GM18909 (cell line): ENCODE measurements around the gene SH3PXD2A.

Experiments
- ATAC-seq: cut with Tn5 transposase; IDR thresholded peaks from one replicate; pipeline ENCODE4 v1.9.1; 2021; ENCODE audit warnings: mild to moderate bottlenecking; ENCODE audit not compliant: unreplicated experiment, poor library complexity

The SH3PXD2A gene

GRCh38 chr10:103758294-103758681 lies 97.1 kb downstream of the SH3PXD2A start:
- no peak for ATAC-seq

- no peak for ATAC-seq
These were observed 97.7 kb downstream of the SH3PXD2A start for GRCh38 chr10:103757531-103758293.

- ATAC-seq: no peak
These were observed 99.0 kb downstream of the SH3PXD2A start for GRCh38 chr10:103756277-103756869.

- no peak for ATAC-seq
These were observed 102.6 kb downstream of the SH3PXD2A start for GRCh38 chr10:103752680-103753248.

- ATAC-seq: no peak
These were observed 103.6 kb downstream of the SH3PXD2A start for GRCh38 chr10:103751667-103752290.

- no peak for ATAC-seq
These were observed 104.5 kb downstream of the SH3PXD2A start for GRCh38 chr10:103750836-103751235.

GRCh38 chr10:103749779-103750178 lies 105.6 kb downstream of the SH3PXD2A start:
- ATAC-seq: no peak

GRCh38 chr10:103748020-103748419 lies 107.4 kb downstream of the SH3PXD2A start:
- ATAC-seq: no peak

GRCh38 chr10:103747193-103747865 lies 108.0 kb downstream of the SH3PXD2A start:
- no peak for ATAC-seq

- ATAC-seq: no peak
These were observed 108.8 kb downstream of the SH3PXD2A start for GRCh38 chr10:103746598-103746997.

GRCh38 chr10:103745341-103746247 lies 109.8 kb downstream of the SH3PXD2A start:
- ATAC-seq: no peak

- no peak for ATAC-seq
These were observed 112.6 kb downstream of the SH3PXD2A start for GRCh38 chr10:103742824-103743223.

- no peak for ATAC-seq
These were observed 114.8 kb downstream of the SH3PXD2A start for GRCh38 chr10:103740611-103741010.

GRCh38 chr10:103739039-103739764 lies 116.2 kb downstream of the SH3PXD2A start:
- no peak for ATAC-seq

- no peak for ATAC-seq
These were observed 117.5 kb downstream of the SH3PXD2A start for GRCh38 chr10:103737735-103738367.

GRCh38 chr10:103736763-103737162 lies 118.6 kb downstream of the SH3PXD2A start:
- ATAC-seq: no peak

GRCh38 chr10:103736044-103736443 lies 119.3 kb downstream of the SH3PXD2A start:
- ATAC-seq: no peak

GRCh38 chr10:103734731-103735130 lies 120.6 kb downstream of the SH3PXD2A start:
- no peak for ATAC-seq

- ATAC-seq: no peak
These were observed 122.3 kb downstream of the SH3PXD2A start for GRCh38 chr10:103733045-103733419.
